Left ventricle myocardium inferior (tissue), 1 donor: ENCODE data around the gene CCDC82. TPM values are rescaled to one million over a fixed set of nuclear protein-coding genes. Genes with fewer than 3 reads are reported as not detected.

Experiments used
- DNase-seq: peaks from one replicate; pipeline ENCODE4 v3.0.0-alpha.2; 2020
- H3K27ac ChIP-seq: fragments of 200-600 bp; replicated peaks from 2 replicates; pipeline ENCODE4 v1.8.0; 2021
- H3K27me3 ChIP-seq: fragments of 200-600 bp; 2 replicates; pipeline ENCODE4 v1.8.0; 2021; ENCODE audit warnings: low read depth
- H3K36me3 ChIP-seq: fragments of 200-600 bp; 2 replicates; pipeline ENCODE4 v1.8.0; 2021
- H3K4me1 ChIP-seq: fragments of 200-600 bp; 2 replicates; pipeline ENCODE4 v1.8.0; 2021
- H3K4me3 ChIP-seq: fragments of 200-600 bp; 2 replicates; pipeline ENCODE4 v1.8.0; 2021; ENCODE audit warnings: mild to moderate bottlenecking, moderate library complexity
- H3K9me3 ChIP-seq: fragments of 200-600 bp; replicated peaks from 2 replicates; pipeline ENCODE4 v1.8.0; 2021
- CTCF ChIP-seq: fragments of 200-600 bp; IDR thresholded peaks from 2 replicates; pipeline ENCODE4 v1.8.0; 2021; ENCODE audit warnings: antibody characterized with exemption, mild to moderate bottlenecking, borderline replicate concordance
- intact Hi-C: fragments of 100-400 bp; cut with micrococcal nuclease; formaldehyde crosslinking; loops from one replicate; pipeline ENCODE4 v1.11.0; 2022
- total RNA-seq: library from RNA; stranded (reverse); fragmentation: NEBNext Ultra II Directional; extraction: Animal tissue kit (Norgen Biotek cat#: 25700); gene quantifications from one replicate; pipeline ENCODE4 v1.2.1, GENCODE V29; 2021
- donor health status: DM: no; HTN: yes; CAD: no; lungs with severe emphysema.

CCDC82 gene
- total RNA-seq, 1 donor from 2014 or later, result 15.9 TPM

GRCh38 chr11:96391698-96392307, 2.1 kb upstream of the CCDC82 start:
- no peak for TF ChIP-seq CTCF
- DNase-seq, result no peak
- Histone ChIP-seq H3K27me3 (no peaks in the 10 kb centered on the region), H3K9me3 (no peaks in the 10 kb centered on the region), H3K36me3 (no peaks in the 10 kb centered on the region), H3K27ac (no peak overlapping the region), H3K4me3 (no peak overlapping the region), H3K4me1 (peaks cover 37% of the 10 kb centered on the region)
- intact Hi-C loops, result loop anchor here (10.0 kb wide), 1 partner anchor 557 kb away; no protein-coding TSS in a partner anchor

- intact Hi-C loops, result loop anchor here (10.0 kb wide), 1 partner anchor 556 kb away; no protein-coding TSS in a partner anchor
- peak overlapping the region; percentile 94 for H3K4me3 ChIP-seq
- H3K9me3 ChIP-seq, result no peaks in the 10 kb centered on the region
- DNase-seq, result no peak
- peak overlapping the region; percentile 94 for H3K27ac ChIP-seq
- no peaks in the 10 kb centered on the region for H3K36me3 ChIP-seq
- TF ChIP-seq CTCF, result no peak
- H3K4me1 ChIP-seq, result peaks cover 37% of the 10 kb centered on the region
- no peaks in the 10 kb centered on the region for H3K27me3 ChIP-seq
These were observed 728 bp upstream of the CCDC82 start for GRCh38 chr11:96390488-96390792.

- no peaks in the 10 kb centered on the region for H3K27me3 ChIP-seq
- DNase-seq, result no peak
- H3K4me3 ChIP-seq, result peak overlapping the region; percentile 94
- peak overlapping the region; percentile 94 for H3K27ac ChIP-seq
- H3K36me3 ChIP-seq, result peaks cover 12% of the 10 kb centered on the region
- no peaks in the 10 kb centered on the region for H3K9me3 ChIP-seq
- TF ChIP-seq CTCF, result peak; percentile 12
- intact Hi-C loops, result no loop called here
- H3K4me1 ChIP-seq, result peaks cover 37% of the 10 kb centered on the region
These were observed 607 bp downstream of the CCDC82 start for GRCh38 chr11:96388891-96389719.

- no peaks in the 10 kb centered on the region for H3K27me3 ChIP-seq
- peaks cover 27% of the 10 kb centered on the region for H3K4me1 ChIP-seq
- DNase-seq, result no peak
- no peaks in the 10 kb centered on the region for H3K9me3 ChIP-seq
- H3K4me3 ChIP-seq, result no peak overlapping the region
- intact Hi-C loops, result no loop called here
- TF ChIP-seq CTCF, result no peak
- no peak overlapping the region for H3K27ac ChIP-seq
- peaks cover 48% of the 10 kb centered on the region for H3K36me3 ChIP-seq
These were observed 4.5 kb downstream of the CCDC82 start for GRCh38 chr11:96385187-96385586.

GRCh38 chr11:96384156-96384555, 5.6 kb downstream of the CCDC82 start:
- H3K27ac ChIP-seq, result no peak overlapping the region
- no peak overlapping the region for H3K4me3 ChIP-seq
- no peaks in the 10 kb centered on the region for H3K27me3 ChIP-seq
- DNase-seq, result no peak
- H3K36me3 ChIP-seq, result peaks cover 50% of the 10 kb centered on the region
- intact Hi-C loops, result no loop called here
- H3K9me3 ChIP-seq, result no peaks in the 10 kb centered on the region
- TF ChIP-seq CTCF, result no peak
- H3K4me1 ChIP-seq, result peaks cover 19% of the 10 kb centered on the region
